H1 (cell line): Measurements from ENCODE around the gene HTR2A. TPM values are rescaled to one million over a fixed set of nuclear protein-coding genes. Genes with fewer than 3 reads are reported as not detected.

ENCODE experiments used
- EGR1 ChIP-seq: IDR thresholded peaks from 2 replicates; pipeline ENCODE4 v1.6.1; 2011; ENCODE audit warnings: low read depth, low read length, borderline replicate concordance
- MAFK ChIP-seq: IDR thresholded peaks from 2 replicates; pipeline ENCODE4 v1.6.1; 2012; ENCODE audit warnings: low read depth, mild to moderate bottlenecking, improper control_type of control experiment, low read length
- SAP30 ChIP-seq: fragments of 300-600 bp; sonication (generic); IDR thresholded peaks from 2 replicates; pipeline ENCODE4 v1.7.1; 2012; ENCODE audit warnings: low read length, moderate library complexity, mild to moderate bottlenecking, inconsistent platforms; ENCODE audit not compliant: insufficient read depth, insufficient replicate concordance
- polyA plus RNA-seq, 7 experiments: library from polyadenylated mRNA; depleted of rRNA in 3 of 7; stranded (reverse) in 5 of 7; unstranded in 2 of 7; fragments of >200 nt in 5 of 7; fragments of 200-250 nt in 2 of 7; gene quantifications; 1 replicate in 5 of 7; 2 replicates in 1 of 7; 4 replicates in 1 of 7; pipeline versions ENCODE4 v1.2.1 to v1.2.3, GENCODE V29; 2011 to 2013; ENCODE audit warnings: missing spikeins in 2 of 7, mixed read lengths in 2 of 7
- total RNA-seq: library from RNA; stranded (reverse); fragmentation: NEBNext Ultra II Directional; extraction: Animal tissue kit (Norgen Biotek cat#: 25700); gene quantifications from 2 replicates; pipeline ENCODE4 v1.2.1, GENCODE V29; 2021
- TF ChIP-seq, protein P1 (sequence below): fragments of 300-600 bp; sonication (generic); IDR thresholded peaks from 2 replicates; pipeline ENCODE4 v1.7.1; 2012; ENCODE audit warnings: low read length, moderate library complexity, mild to moderate bottlenecking, inconsistent platforms; ENCODE audit not compliant: insufficient replicate concordance
- TF ChIP-seq, protein P2 (sequence below): IDR thresholded peaks from 2 replicates; pipeline ENCODE4 v1.6.1; 2011; ENCODE audit warnings: low read length, improper control_type of control experiment

Gene HTR2A
- total and polyA plus RNA-seq, 2 of the 8 experiments (the other 6 are each of a cell fraction or from before 2014, with no cell fraction given): not detected

DNA sequence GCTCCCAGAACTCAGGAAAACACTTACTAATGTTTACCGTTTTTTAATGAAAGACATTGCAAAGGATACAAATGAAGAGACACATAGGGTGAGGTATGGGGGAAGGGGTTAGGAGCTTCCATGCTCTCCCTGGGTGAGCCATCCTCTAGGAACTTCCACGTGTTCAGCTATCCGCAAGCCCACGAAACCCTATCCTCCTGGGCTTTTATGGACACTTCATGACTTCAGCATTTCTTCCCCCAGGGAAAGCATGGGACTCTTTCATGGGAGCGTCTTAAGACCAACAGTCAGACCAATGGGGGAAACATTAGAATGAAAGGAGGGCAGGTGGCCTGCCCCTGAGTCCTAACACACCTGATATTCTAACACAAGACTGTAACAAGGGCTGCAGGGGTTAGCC, 93.3 kb downstream of the HTR2A start (continued):
- TF ChIP-seq, protein P1, sequence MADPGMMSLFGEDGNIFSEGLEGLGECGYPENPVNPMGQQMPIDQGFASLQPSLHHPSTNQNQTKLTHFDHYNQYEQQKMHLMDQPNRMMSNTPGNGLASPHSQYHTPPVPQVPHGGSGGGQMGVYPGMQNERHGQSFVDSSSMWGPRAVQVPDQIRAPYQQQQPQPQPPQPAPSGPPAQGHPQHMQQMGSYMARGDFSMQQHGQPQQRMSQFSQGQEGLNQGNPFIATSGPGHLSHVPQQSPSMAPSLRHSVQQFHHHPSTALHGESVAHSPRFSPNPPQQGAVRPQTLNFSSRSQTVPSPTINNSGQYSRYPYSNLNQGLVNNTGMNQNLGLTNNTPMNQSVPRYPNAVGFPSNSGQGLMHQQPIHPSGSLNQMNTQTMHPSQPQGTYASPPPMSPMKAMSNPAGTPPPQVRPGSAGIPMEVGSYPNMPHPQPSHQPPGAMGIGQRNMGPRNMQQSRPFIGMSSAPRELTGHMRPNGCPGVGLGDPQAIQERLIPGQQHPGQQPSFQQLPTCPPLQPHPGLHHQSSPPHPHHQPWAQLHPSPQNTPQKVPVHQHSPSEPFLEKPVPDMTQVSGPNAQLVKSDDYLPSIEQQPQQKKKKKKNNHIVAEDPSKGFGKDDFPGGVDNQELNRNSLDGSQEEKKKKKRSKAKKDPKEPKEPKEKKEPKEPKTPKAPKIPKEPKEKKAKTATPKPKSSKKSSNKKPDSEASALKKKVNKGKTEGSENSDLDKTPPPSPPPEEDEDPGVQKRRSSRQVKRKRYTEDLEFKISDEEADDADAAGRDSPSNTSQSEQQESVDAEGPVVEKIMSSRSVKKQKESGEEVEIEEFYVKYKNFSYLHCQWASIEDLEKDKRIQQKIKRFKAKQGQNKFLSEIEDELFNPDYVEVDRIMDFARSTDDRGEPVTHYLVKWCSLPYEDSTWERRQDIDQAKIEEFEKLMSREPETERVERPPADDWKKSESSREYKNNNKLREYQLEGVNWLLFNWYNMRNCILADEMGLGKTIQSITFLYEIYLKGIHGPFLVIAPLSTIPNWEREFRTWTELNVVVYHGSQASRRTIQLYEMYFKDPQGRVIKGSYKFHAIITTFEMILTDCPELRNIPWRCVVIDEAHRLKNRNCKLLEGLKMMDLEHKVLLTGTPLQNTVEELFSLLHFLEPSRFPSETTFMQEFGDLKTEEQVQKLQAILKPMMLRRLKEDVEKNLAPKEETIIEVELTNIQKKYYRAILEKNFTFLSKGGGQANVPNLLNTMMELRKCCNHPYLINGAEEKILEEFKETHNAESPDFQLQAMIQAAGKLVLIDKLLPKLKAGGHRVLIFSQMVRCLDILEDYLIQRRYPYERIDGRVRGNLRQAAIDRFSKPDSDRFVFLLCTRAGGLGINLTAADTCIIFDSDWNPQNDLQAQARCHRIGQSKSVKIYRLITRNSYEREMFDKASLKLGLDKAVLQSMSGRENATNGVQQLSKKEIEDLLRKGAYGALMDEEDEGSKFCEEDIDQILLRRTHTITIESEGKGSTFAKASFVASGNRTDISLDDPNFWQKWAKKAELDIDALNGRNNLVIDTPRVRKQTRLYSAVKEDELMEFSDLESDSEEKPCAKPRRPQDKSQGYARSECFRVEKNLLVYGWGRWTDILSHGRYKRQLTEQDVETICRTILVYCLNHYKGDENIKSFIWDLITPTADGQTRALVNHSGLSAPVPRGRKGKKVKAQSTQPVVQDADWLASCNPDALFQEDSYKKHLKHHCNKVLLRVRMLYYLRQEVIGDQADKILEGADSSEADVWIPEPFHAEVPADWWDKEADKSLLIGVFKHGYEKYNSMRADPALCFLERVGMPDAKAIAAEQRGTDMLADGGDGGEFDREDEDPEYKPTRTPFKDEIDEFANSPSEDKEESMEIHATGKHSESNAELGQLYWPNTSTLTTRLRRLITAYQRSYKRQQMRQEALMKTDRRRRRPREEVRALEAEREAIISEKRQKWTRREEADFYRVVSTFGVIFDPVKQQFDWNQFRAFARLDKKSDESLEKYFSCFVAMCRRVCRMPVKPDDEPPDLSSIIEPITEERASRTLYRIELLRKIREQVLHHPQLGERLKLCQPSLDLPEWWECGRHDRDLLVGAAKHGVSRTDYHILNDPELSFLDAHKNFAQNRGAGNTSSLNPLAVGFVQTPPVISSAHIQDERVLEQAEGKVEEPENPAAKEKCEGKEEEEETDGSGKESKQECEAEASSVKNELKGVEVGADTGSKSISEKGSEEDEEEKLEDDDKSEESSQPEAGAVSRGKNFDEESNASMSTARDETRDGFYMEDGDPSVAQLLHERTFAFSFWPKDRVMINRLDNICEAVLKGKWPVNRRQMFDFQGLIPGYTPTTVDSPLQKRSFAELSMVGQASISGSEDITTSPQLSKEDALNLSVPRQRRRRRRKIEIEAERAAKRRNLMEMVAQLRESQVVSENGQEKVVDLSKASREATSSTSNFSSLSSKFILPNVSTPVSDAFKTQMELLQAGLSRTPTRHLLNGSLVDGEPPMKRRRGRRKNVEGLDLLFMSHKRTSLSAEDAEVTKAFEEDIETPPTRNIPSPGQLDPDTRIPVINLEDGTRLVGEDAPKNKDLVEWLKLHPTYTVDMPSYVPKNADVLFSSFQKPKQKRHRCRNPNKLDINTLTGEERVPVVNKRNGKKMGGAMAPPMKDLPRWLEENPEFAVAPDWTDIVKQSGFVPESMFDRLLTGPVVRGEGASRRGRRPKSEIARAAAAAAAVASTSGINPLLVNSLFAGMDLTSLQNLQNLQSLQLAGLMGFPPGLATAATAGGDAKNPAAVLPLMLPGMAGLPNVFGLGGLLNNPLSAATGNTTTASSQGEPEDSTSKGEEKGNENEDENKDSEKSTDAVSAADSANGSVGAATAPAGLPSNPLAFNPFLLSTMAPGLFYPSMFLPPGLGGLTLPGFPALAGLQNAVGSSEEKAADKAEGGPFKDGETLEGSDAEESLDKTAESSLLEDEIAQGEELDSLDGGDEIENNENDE: no peak
- no peak for TF ChIP-seq MAFK
- TF ChIP-seq, protein P2, sequence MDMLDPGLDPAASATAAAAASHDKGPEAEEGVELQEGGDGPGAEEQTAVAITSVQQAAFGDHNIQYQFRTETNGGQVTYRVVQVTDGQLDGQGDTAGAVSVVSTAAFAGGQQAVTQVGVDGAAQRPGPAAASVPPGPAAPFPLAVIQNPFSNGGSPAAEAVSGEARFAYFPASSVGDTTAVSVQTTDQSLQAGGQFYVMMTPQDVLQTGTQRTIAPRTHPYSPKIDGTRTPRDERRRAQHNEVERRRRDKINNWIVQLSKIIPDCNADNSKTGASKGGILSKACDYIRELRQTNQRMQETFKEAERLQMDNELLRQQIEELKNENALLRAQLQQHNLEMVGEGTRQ: no peak
- TF ChIP-seq EGR1: no peak
- no peak for TF ChIP-seq SAP30
